ENCODE measurements around the gene GLTPD2. TPM values are rescaled to one million over a fixed set of nuclear protein-coding genes. Genes with fewer than 3 reads are reported as not detected.
"Not testable (repeated sequence)": the region's sequence is repeated elsewhere in the genome, so short reads cannot be mapped to it uniquely, and the experiment has no call there.

Gene GLTPD2
- total and polyA plus RNA-seq, 2 donors (not counting 1 experiment from before 2014, with no cell fraction given): not detected

DNA sequence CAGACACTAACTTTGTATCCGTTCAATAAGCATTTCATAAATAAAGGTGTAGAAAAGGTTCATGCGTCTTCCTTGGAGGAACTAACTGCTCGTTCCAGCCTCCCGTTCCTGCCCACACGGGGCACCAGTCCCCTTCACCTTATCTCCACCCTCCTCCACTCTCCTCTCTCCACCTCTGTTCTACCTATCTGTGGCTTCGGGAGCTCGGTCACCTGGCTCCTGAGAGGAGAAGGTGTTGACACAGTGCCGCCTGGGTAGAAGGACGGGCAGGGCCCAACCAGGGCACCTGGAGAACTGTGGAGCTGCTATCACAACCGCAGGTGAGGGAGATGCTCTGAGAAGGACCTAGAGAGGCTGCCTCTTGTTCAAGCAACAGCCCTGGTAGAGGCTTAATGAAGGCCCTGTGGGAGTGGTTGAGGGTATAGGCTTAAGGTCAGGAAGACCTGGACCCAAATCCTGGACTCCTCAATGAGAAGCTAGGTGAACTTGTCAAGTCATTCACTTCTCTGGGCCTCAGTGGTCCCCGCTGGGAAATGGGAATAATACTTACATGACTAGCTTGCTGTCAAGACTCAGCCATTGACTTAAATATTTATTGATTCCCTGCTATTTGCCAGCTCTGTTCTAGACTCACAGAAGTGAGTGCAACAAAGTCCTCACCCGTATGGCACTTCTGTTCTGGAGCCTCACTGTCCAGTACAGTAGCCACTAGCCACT, 34.8 kb downstream of the GLTPD2 start:
- H3K27ac Mint-ChIP-seq: no peak overlapping the region
- Histone ChIP-seq H3K79me2 (ENCODE audit: control insufficient read depth, insufficient read depth, low read length) (no peaks in the 10 kb centered on the region), H3K9ac (ENCODE audit: low read length) (no peak overlapping the region), H3K27me3 (replicated peaks in 1 of 4; ENCODE audit: control extremely low read depth in 1 of 4, control insufficient read depth in 3 of 4, insufficient read depth in 4 of 4, low read length in 3 of 4) (no peaks in the 10 kb centered on the region), H3K4me3 (ENCODE audit: control extremely low read depth in 1 of 5, extremely low read depth in 1 of 5, insufficient read depth in 1 of 5, low read depth in 2 of 5, low read length in 4 of 5) (no peak overlapping the region), H3K4me1 (ENCODE audit: control insufficient read depth in 2 of 2, insufficient read depth in 2 of 2, low read length in 2 of 2) (no peaks in the 10 kb centered on the region), H2AFZ (ENCODE audit: insufficient read depth, low read depth, low read length, poor library complexity, severe bottlenecking) (no peak overlapping the region), H3K9me3 (ENCODE audit: control extremely low read depth in 1 of 3, control insufficient read depth in 2 of 3, insufficient read depth in 1 of 3, low read length in 2 of 3) (no peaks in the 10 kb centered on the region), H3K4me2 (replicated peaks; ENCODE audit: low read depth, low read length, poor library complexity, severe bottlenecking) (no peak overlapping the region), H4K20me1 (ENCODE audit: control insufficient read depth, insufficient read depth, low read length, poor library complexity, severe bottlenecking) (no peaks in the 10 kb centered on the region), H3K27ac (ENCODE audit: low read length in 2 of 2) (no peak overlapping the region), H3K36me3 (replicated peaks in 1 of 2; ENCODE audit: control extremely low read depth in 1 of 2, control insufficient read depth in 1 of 2, extremely low read depth in 1 of 2, insufficient read depth in 2 of 2, low read length in 1 of 2) (peaks cover 0 to 4% of the 10 kb centered on the region in 2 experiments)
- ATAC-seq (ENCODE audit: low read depth) (no peak), DNase-seq (no peak)
- no peak overlapping the region for H3K4me3 Mint-ChIP-seq
- WGBS (ENCODE audit: insufficient coverage): 68% methylated on average over 8 of the region's 12 CpGs
- TF ChIP-seq, protein P1, sequence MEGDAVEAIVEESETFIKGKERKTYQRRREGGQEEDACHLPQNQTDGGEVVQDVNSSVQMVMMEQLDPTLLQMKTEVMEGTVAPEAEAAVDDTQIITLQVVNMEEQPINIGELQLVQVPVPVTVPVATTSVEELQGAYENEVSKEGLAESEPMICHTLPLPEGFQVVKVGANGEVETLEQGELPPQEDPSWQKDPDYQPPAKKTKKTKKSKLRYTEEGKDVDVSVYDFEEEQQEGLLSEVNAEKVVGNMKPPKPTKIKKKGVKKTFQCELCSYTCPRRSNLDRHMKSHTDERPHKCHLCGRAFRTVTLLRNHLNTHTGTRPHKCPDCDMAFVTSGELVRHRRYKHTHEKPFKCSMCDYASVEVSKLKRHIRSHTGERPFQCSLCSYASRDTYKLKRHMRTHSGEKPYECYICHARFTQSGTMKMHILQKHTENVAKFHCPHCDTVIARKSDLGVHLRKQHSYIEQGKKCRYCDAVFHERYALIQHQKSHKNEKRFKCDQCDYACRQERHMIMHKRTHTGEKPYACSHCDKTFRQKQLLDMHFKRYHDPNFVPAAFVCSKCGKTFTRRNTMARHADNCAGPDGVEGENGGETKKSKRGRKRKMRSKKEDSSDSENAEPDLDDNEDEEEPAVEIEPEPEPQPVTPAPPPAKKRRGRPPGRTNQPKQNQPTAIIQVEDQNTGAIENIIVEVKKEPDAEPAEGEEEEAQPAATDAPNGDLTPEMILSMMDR (IDR thresholded peaks at IDR 0.05): no peak
- no peak for TF ChIP-seq EZH2 (IDR thresholded peaks at IDR 0.05; ENCODE audit: borderline replicate concordance, insufficient read depth, low read depth, low read length, poor library complexity, severe bottlenecking)
- H3K4me1 Mint-ChIP-seq: no peaks in the 10 kb centered on the region
- ChIA-PET CTCF (no interaction called here), POLR2A (interaction anchor here (0.7 kb wide), 1 partner anchor 117 kb away, joined by 3 read pairs; the partner anchor contains the start of gene RNF167)
- intact Hi-C loops (cut with micrococcal nuclease): no loop called here
- no peaks in the 10 kb centered on the region for H3K9me3 Mint-ChIP-seq (ENCODE audit: insufficient read depth)
- H3K27me3 Mint-ChIP-seq: no peaks in the 10 kb centered on the region

DNA sequence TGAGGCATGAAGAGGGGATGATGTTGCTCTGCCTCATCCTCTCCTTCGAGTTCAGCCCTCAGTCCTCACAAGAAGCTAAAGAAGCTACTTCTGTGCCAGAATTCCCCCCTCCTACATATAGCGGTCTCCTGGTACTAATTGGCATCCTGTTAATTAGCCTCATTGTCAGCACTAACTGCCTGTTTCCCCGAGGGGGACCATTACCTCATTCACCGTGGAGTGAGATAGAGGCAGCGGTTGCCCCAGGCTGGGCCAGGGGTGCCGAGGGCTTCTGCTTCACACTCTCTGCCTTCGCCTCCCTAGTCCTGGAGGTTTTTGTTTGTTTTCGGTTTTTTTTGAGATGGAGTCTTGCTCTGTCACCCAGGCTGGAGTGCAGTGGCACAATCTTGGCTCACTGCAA, 38.6 kb downstream of the GLTPD2 start:
- DNase-seq (no peak), ATAC-seq (ENCODE audit: low read depth) (no peak)
- no peaks in the 10 kb centered on the region for H3K9me3 Mint-ChIP-seq (ENCODE audit: insufficient read depth)
- Histone ChIP-seq H2AFZ (ENCODE audit: insufficient read depth, low read depth, low read length, poor library complexity, severe bottlenecking) (no peak overlapping the region), H3K27me3 (replicated peaks in 1 of 4; ENCODE audit: control extremely low read depth in 1 of 4, control insufficient read depth in 3 of 4, insufficient read depth in 4 of 4, low read length in 3 of 4) (no peaks in the 10 kb centered on the region), H3K9me3 (ENCODE audit: control extremely low read depth in 1 of 3, control insufficient read depth in 2 of 3, insufficient read depth in 1 of 3, low read length in 2 of 3) (no peaks in the 10 kb centered on the region), H3K9ac (ENCODE audit: low read length) (no peak overlapping the region), H3K27ac (ENCODE audit: low read length in 2 of 2) (no peak overlapping the region), H3K4me1 (ENCODE audit: control insufficient read depth in 2 of 2, insufficient read depth in 2 of 2, low read length in 2 of 2) (no peaks in the 10 kb centered on the region), H3K36me3 (replicated peaks in 1 of 2; ENCODE audit: control extremely low read depth in 1 of 2, control insufficient read depth in 1 of 2, extremely low read depth in 1 of 2, insufficient read depth in 2 of 2, low read length in 1 of 2) (no peaks in the 10 kb centered on the region), H3K4me2 (replicated peaks; ENCODE audit: low read depth, low read length, poor library complexity, severe bottlenecking) (no peak overlapping the region), H3K79me2 (ENCODE audit: control insufficient read depth, insufficient read depth, low read length) (no peaks in the 10 kb centered on the region), H4K20me1 (ENCODE audit: control insufficient read depth, insufficient read depth, low read length, poor library complexity, severe bottlenecking) (no peaks in the 10 kb centered on the region), H3K4me3 (ENCODE audit: control extremely low read depth in 1 of 5, extremely low read depth in 1 of 5, insufficient read depth in 1 of 5, low read depth in 2 of 5, low read length in 4 of 5) (no peak overlapping the region)
- H3K4me3 Mint-ChIP-seq: no peak overlapping the region
- CTCF ChIA-PET: no interaction called here
- POLR2A ChIA-PET: no interaction called here
- H3K27ac Mint-ChIP-seq: no peak overlapping the region
- no peaks in the 10 kb centered on the region for H3K27me3 Mint-ChIP-seq
- WGBS (ENCODE audit: insufficient coverage): 63% methylated on average over 3 of the region's 8 CpGs
- no peak for TF ChIP-seq EZH2 (IDR thresholded peaks at IDR 0.05; ENCODE audit: borderline replicate concordance, insufficient read depth, low read depth, low read length, poor library complexity, severe bottlenecking)
- TF ChIP-seq, protein P1 (IDR thresholded peaks at IDR 0.05): no peak
- no peaks in the 10 kb centered on the region for H3K4me1 Mint-ChIP-seq
- intact Hi-C loops (cut with micrococcal nuclease): no loop called here

DNA sequence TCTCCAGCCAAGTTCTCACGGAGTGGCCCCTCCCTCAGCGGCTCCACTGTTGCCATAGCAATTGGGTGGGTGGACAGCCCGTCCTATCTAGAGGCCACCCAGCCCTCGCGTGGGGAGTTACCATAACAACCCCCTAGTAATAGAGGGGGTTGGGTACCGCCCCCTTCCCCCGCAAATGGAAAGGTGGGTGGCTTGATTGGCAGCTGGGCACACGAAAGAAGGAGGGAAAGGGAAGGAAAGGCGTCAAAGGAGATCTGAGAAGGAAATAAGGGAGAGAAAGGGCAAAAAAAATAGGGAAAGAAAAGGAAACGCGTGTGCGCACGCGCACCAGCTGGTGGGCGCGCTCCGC, 44.0 kb downstream of the GLTPD2 start:
- not testable (repeated sequence) for H3K27me3 Mint-ChIP-seq; H3K27me3 ChIP-seq (replicated peaks in 1 of 4; ENCODE audit: control extremely low read depth in 1 of 4, control insufficient read depth in 3 of 4, insufficient read depth in 4 of 4, low read length in 3 of 4); H3K9me3 Mint-ChIP-seq (ENCODE audit: insufficient read depth); H3K36me3 ChIP-seq (replicated peaks in 1 of 2; ENCODE audit: control extremely low read depth in 1 of 2, control insufficient read depth in 1 of 2, extremely low read depth in 1 of 2, insufficient read depth in 2 of 2, low read length in 1 of 2); H3K9me3 ChIP-seq (ENCODE audit: control extremely low read depth in 1 of 3, control insufficient read depth in 2 of 3, insufficient read depth in 1 of 3, low read length in 2 of 3); DNase-seq
- peak; percentile 15 for ATAC-seq (ENCODE audit: low read depth)
- H4K20me1 ChIP-seq (ENCODE audit: control insufficient read depth, insufficient read depth, low read length, poor library complexity, severe bottlenecking): peaks cover 44% of the 10 kb centered on the region
- Mint-ChIP-seq H3K4me1 (peaks cover 29% of the 10 kb centered on the region), H3K27ac (peak overlapping the region; percentile 99), H3K4me3 (peak overlapping the region; percentile 99)
- intact Hi-C loops (cut with micrococcal nuclease): loop anchor here (1.0 to 2.0 kb wide), 6 partner anchors 26 to 134 kb away; partner anchors contain the start of genes ARRB2, MED11, PLD2 and PSMB6
- peak overlapping the region; percentile 57 to 86 (median 79) for H3K4me3 ChIP-seq (ENCODE audit: control extremely low read depth in 1 of 5, extremely low read depth in 1 of 5, insufficient read depth in 1 of 5, low read depth in 2 of 5, low read length in 4 of 5)
- peak overlapping the region; percentile 88 for H2AFZ ChIP-seq (ENCODE audit: insufficient read depth, low read depth, low read length, poor library complexity, severe bottlenecking)
- peak overlapping the region; percentile 77 to 85 for H3K27ac ChIP-seq (ENCODE audit: low read length in 2 of 2)
- 1% methylated on average over 8 of the region's 17 CpGs for WGBS (ENCODE audit: insufficient coverage)
- ChIA-PET POLR2A (interaction anchor here (1.1 kb wide), 1 partner anchor 43 kb away, joined by 4 read pairs; no protein-coding TSS in a partner anchor), CTCF (interaction anchor here (1.0 kb wide), 1 partner anchor 43 kb away, joined by 3 read pairs; no protein-coding TSS in a partner anchor)
- peak overlapping the region; percentile 82 for H3K9ac ChIP-seq (ENCODE audit: low read length)
- H3K4me2 ChIP-seq (replicated peaks; ENCODE audit: low read depth, low read length, poor library complexity, severe bottlenecking): peak overlapping the region; percentile 94
- peaks cover 50% of the 10 kb centered on the region for H3K79me2 ChIP-seq (ENCODE audit: control insufficient read depth, insufficient read depth, low read length)
- peaks cover 21 to 26% of the 10 kb centered on the region in 2 donors for H3K4me1 ChIP-seq (ENCODE audit: control insufficient read depth in 2 of 2, insufficient read depth in 2 of 2, low read length in 2 of 2)
